ENCODE data around the gene CHD5. TPM values are rescaled to one million over a fixed set of nuclear protein-coding genes. Genes with fewer than 3 reads are reported as not detected.
"Not testable (repeated sequence)": the region's sequence is repeated elsewhere in the genome, so short reads cannot be mapped to it uniquely, and the experiment has no call there.

The CHD5 gene
- total RNA-seq, 1 donor from 2014 or later = 4.9 TPM

DNA sequence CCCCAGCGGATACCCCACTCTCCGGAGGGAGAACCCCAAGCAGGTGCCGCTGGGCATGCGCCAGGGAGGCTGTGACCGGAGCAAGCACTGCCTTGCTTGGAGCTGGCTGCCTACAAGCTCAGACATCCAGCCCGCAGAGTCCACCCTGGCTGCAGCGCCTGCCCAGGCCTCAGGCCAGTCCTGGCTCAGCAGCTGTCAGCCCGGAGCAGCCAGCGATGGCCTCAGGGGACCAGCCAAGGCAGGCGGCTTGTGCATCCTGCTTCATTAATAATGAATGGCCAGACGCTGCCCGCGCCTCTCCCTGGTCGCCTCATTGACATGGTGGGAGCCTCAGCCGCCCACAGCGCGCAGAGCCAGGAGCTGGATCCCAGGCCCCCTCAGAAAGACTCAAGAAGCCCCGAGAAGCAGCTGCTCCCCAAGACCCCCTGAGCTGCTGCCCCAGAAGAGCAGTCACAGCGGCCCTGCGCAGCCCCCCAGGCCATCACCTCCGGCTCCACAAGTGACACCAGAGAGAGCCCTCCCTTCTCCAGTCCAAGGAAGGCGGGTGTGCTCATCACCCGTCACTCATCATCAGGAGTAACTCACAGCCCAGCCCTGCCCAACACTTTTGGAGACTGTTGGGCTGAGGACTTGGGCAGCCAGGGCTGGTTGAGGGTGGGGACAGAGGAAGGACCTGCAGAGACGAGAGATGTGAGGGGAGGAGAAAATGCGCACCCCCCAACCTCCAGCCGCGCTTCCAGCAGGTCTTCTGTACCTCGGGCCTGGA lies 114.8 kb downstream of the CHD5 start:
- H3K27me3 Mint-ChIP-seq (ENCODE audit: low read depth) = peaks cover 6% of the 10 kb centered on the region
- H3K4me3 Mint-ChIP-seq = no peak overlapping the region
- H3K4me1 Mint-ChIP-seq = no peaks in the 10 kb centered on the region
- TF ChIP-seq, protein P1, sequence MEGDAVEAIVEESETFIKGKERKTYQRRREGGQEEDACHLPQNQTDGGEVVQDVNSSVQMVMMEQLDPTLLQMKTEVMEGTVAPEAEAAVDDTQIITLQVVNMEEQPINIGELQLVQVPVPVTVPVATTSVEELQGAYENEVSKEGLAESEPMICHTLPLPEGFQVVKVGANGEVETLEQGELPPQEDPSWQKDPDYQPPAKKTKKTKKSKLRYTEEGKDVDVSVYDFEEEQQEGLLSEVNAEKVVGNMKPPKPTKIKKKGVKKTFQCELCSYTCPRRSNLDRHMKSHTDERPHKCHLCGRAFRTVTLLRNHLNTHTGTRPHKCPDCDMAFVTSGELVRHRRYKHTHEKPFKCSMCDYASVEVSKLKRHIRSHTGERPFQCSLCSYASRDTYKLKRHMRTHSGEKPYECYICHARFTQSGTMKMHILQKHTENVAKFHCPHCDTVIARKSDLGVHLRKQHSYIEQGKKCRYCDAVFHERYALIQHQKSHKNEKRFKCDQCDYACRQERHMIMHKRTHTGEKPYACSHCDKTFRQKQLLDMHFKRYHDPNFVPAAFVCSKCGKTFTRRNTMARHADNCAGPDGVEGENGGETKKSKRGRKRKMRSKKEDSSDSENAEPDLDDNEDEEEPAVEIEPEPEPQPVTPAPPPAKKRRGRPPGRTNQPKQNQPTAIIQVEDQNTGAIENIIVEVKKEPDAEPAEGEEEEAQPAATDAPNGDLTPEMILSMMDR (IDR thresholded peaks at IDR 0.05; ENCODE audit: unreplicated experiment) = no peak
- no peaks in the 10 kb centered on the region for H3K9me3 Mint-ChIP-seq
- no peaks in the 10 kb centered on the region for H3K36me3 Mint-ChIP-seq
- H3K27ac Mint-ChIP-seq = no peak overlapping the region
- no peak for DNase-seq (ENCODE audit: low spot score in 2 of 2, unreplicated experiment in 2 of 2)

GRCh38 chr1:6063532-6064053 lies 116.5 kb downstream of the CHD5 start:
- H3K36me3 Mint-ChIP-seq; H3K4me1 Mint-ChIP-seq; H3K9me3 Mint-ChIP-seq; H3K27ac Mint-ChIP-seq; H3K27me3 Mint-ChIP-seq (ENCODE audit: low read depth); H3K4me3 Mint-ChIP-seq; DNase-seq (ENCODE audit: low spot score in 2 of 2, unreplicated experiment in 2 of 2): not testable (repeated sequence)

DNA sequence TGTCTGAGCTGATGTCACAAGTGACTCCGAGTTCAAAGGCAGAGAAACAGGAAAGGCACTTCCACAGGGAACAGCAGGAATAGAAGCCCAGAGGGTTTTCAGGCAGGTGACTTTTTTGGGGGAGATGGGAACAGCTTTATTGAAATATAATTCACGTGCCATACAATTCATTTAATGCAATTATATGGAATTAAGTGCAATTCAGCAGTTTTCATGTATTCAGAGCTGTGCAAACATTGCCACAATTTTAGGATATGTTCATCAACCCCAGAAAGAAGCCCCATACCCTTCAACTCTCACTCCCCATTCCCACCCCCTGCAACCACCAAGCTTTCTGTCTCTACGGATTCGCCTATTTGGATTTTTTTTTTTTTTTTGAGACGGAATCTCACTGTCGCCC lies 117.5 kb downstream of the CHD5 start:
- Mint-ChIP-seq H3K36me3 (no peaks in the 10 kb centered on the region), H3K4me3 (no peak overlapping the region), H3K27me3 (ENCODE audit: low read depth) (peaks cover 10% of the 10 kb centered on the region), H3K9me3 (no peaks in the 10 kb centered on the region), H3K27ac (no peak overlapping the region), H3K4me1 (no peaks in the 10 kb centered on the region)
- TF ChIP-seq, protein P1 (IDR thresholded peaks at IDR 0.05; ENCODE audit: unreplicated experiment) = no peak
- no peak for DNase-seq (ENCODE audit: low spot score in 2 of 2, unreplicated experiment in 2 of 2)

- H3K36me3 Mint-ChIP-seq = no peaks in the 10 kb centered on the region
- peaks cover 26% of the 10 kb centered on the region for H3K27me3 Mint-ChIP-seq (ENCODE audit: low read depth)
- TF ChIP-seq, protein P1 (IDR thresholded peaks at IDR 0.05; ENCODE audit: unreplicated experiment) = no peak
- H3K4me3 Mint-ChIP-seq = no peak overlapping the region
- H3K4me1 Mint-ChIP-seq = no peaks in the 10 kb centered on the region
- H3K27ac Mint-ChIP-seq = no peak overlapping the region
- DNase-seq (ENCODE audit: low spot score in 2 of 2, unreplicated experiment in 2 of 2) = no peak
- no peaks in the 10 kb centered on the region for H3K9me3 Mint-ChIP-seq
These were observed 120.3 kb downstream of the CHD5 start for GRCh38 chr1:6059866-6060265.

GRCh38 chr1:6057170-6057845 lies 122.8 kb downstream of the CHD5 start:
- H3K9me3 Mint-ChIP-seq = no peaks in the 10 kb centered on the region
- peaks cover 3% of the 10 kb centered on the region for H3K4me1 Mint-ChIP-seq
- H3K4me3 Mint-ChIP-seq = no peak overlapping the region
- DNase-seq (ENCODE audit: low spot score in 2 of 2, unreplicated experiment in 2 of 2) = no peak
- TF ChIP-seq, protein P1 (IDR thresholded peaks at IDR 0.05; ENCODE audit: unreplicated experiment) = no peak
- H3K27me3 Mint-ChIP-seq (ENCODE audit: low read depth) = peaks cover 38% of the 10 kb centered on the region
- no peak overlapping the region for H3K27ac Mint-ChIP-seq
- no peaks in the 10 kb centered on the region for H3K36me3 Mint-ChIP-seq

GRCh38 chr1:6056572-6056948 lies 123.6 kb downstream of the CHD5 start:
- DNase-seq (ENCODE audit: low spot score in 2 of 2, unreplicated experiment in 2 of 2) = no peak
- Mint-ChIP-seq H3K27me3 (ENCODE audit: low read depth) (peaks cover 40% of the 10 kb centered on the region), H3K9me3 (no peaks in the 10 kb centered on the region), H3K4me3 (no peak overlapping the region), H3K27ac (no peak overlapping the region), H3K4me1 (peaks cover 3% of the 10 kb centered on the region), H3K36me3 (no peaks in the 10 kb centered on the region)
- TF ChIP-seq, protein P1 (IDR thresholded peaks at IDR 0.05; ENCODE audit: unreplicated experiment) = no peak

All from mesothelial cell of epicardium (in vitro differentiated cells).